SHP77 (cell line): ENCODE results near the gene CRY1.

Experiments
- DNase-seq, 2 experiments: peaks; one replicate each; lab custom pipeline; 2025; lab: John Stamatoyannopoulos, UW

The CRY1 gene

GRCh38 chr12:107093417-107094182 lies at the start of gene CRY1:
Gene CRY1 (minus strand): TSS chr12:107093549. CDS start chr12:107092961, 588 bp downstream.
- DNase-seq: peak; percentile 92 to 93

GRCh38 chr12:107139787-107140186 lies 46.4 kb upstream of the CRY1 start:
- no peak for DNase-seq

- DNase-seq: no peak
Observed at GRCh38 chr12:107138990-107139389, 45.6 kb upstream of the CRY1 start.

GRCh38 chr12:107135177-107135576 lies 41.8 kb upstream of the CRY1 start:
- DNase-seq: no peak

- DNase-seq: peak; percentile 30 to 34
Observed at GRCh38 chr12:107134558-107134957, 41.2 kb upstream of the CRY1 start.

- no peak for DNase-seq
Observed at GRCh38 chr12:107133462-107133861, 40.1 kb upstream of the CRY1 start.

- peak; percentile 34 to 37 for DNase-seq
Observed at GRCh38 chr12:107131832-107132616, 38.7 kb upstream of the CRY1 start.

GRCh38 chr12:107130830-107131611 lies 37.7 kb upstream of the CRY1 start:
- peak; percentile 19 to 35 for DNase-seq

- DNase-seq: no peak
Observed at GRCh38 chr12:107129315-107129930, 36.1 kb upstream of the CRY1 start.

GRCh38 chr12:107127482-107128430 lies 34.4 kb upstream of the CRY1 start:
- DNase-seq: no peak

GRCh38 chr12:107126796-107127481 lies 33.6 kb upstream of the CRY1 start:
- peak in 1 of 2 experiments; percentile 13 for DNase-seq

GRCh38 chr12:107125833-107126232 lies 32.5 kb upstream of the CRY1 start:
- DNase-seq: peak in 1 of 2 experiments; percentile 20

- DNase-seq: no peak
Observed at GRCh38 chr12:107122452-107122958, 29.2 kb upstream of the CRY1 start.

GRCh38 chr12:107119091-107119490 lies 25.7 kb upstream of the CRY1 start:
- DNase-seq: no peak

GRCh38 chr12:107118624-107119023 lies 25.3 kb upstream of the CRY1 start:
- no peak for DNase-seq

GRCh38 chr12:107115119-107115518 lies 21.8 kb upstream of the CRY1 start:
- DNase-seq: no peak

- no peak for DNase-seq
Observed at GRCh38 chr12:107111314-107111713, 18.0 kb upstream of the CRY1 start.

GRCh38 chr12:107109726-107110719 lies 16.7 kb upstream of the CRY1 start:
- no peak for DNase-seq
